AML-193 (cell line): Measurements from ENCODE around the gene HERPUD2.
A peak's percentile ranks its signal among the peaks of the same experiment; 100 is the strongest.
"Not testable (repeated sequence)": the region's sequence is repeated elsewhere in the genome, so short reads cannot be mapped to it uniquely, and the experiment has no call there.

Experiments
- DNase-seq, 2 experiments: peaks; one replicate each; lab custom pipeline; 2025; lab: John Stamatoyannopoulos, UW

The HERPUD2 gene

GRCh38 chr7:35714407-35714806 is 19.5 kb upstream of the HERPUD2 start:
- no peak for DNase-seq

- no peak for DNase-seq
These were observed 17.8 kb upstream of the HERPUD2 start for GRCh38 chr7:35712563-35713226.

GRCh38 chr7:35707422-35707821 is 12.5 kb upstream of the HERPUD2 start:
- no peak for DNase-seq

GRCh38 chr7:35705932-35706461 is 11.1 kb upstream of the HERPUD2 start:
- no peak for DNase-seq

GRCh38 chr7:35704261-35704660 is 9.3 kb upstream of the HERPUD2 start:
- DNase-seq, result no peak

GRCh38 chr7:35702541-35702940 is 7.6 kb upstream of the HERPUD2 start:
- DNase-seq, result no peak

GRCh38 chr7:35701287-35701900 is 6.5 kb upstream of the HERPUD2 start:
- DNase-seq, result no peak

GRCh38 chr7:35700865-35701264 is 5.9 kb upstream of the HERPUD2 start:
- no peak for DNase-seq

- DNase-seq, result no peak
These were observed 5.4 kb upstream of the HERPUD2 start for GRCh38 chr7:35700333-35700732.

- no peak for DNase-seq
These were observed 4.9 kb upstream of the HERPUD2 start for GRCh38 chr7:35699796-35700305.

- DNase-seq, result not testable (repeated sequence)
These were observed 3.4 kb upstream of the HERPUD2 start for GRCh38 chr7:35698382-35698781.

GRCh38 chr7:35697414-35698175 is 2.7 kb upstream of the HERPUD2 start:
- DNase-seq, result peak; percentile 16

GRCh38 chr7:35695987-35696386 is 1.1 kb upstream of the HERPUD2 start:
- DNase-seq, result no peak

GRCh38 chr7:35695473-35695850 is 527 bp upstream of the HERPUD2 start:
- DNase-seq, result peak; percentile 23 to 54

GRCh38 chr7:35694161-35694783 is 663 bp downstream of the HERPUD2 start:
- no peak for DNase-seq

GRCh38 chr7:35691827-35692307 is 3.1 kb downstream of the HERPUD2 start:
- peak; percentile 15 to 50 for DNase-seq

- DNase-seq, result no peak
These were observed 3.6 kb downstream of the HERPUD2 start for GRCh38 chr7:35691366-35691765.

GRCh38 chr7:35690614-35691013 is 4.3 kb downstream of the HERPUD2 start:
- DNase-seq, result peak in 1 of 2 experiments; percentile 23

GRCh38 chr7:35685781-35686180 is 9.2 kb downstream of the HERPUD2 start:
- no peak for DNase-seq

GRCh38 chr7:35681231-35682029 is 13.5 kb downstream of the HERPUD2 start:
- DNase-seq, result no peak

- no peak for DNase-seq
These were observed 14.4 kb downstream of the HERPUD2 start for GRCh38 chr7:35680403-35681013.
